HL-60 (cell line): ENCODE measurements around the gene PCDHAC2.

Experiments
- DNase-seq, 2 experiments: peaks; one replicate each; pipeline ENCODE4 v3.0.0-alpha.2; 2010 to 2020; ENCODE audit warnings: low read depth in 1 of 2, low spot score in 1 of 2
- H3K27ac ChIP-seq: fragments of 250-450 bp; sonication (Bioruptor Pico); replicated peaks from 2 replicates; pipeline ENCODE4 v1.5.1; 2020; ENCODE audit warnings: mild to moderate bottlenecking, moderate library complexity
- H3K27me3 ChIP-seq: fragments of 250-450 bp; sonication (Bioruptor Pico); 2 replicates; pipeline ENCODE4 v1.5.1; 2021; ENCODE audit warnings: mild to moderate bottlenecking, moderate library complexity; ENCODE audit not compliant: insufficient read depth, poor library complexity, severe bottlenecking
- H3K4me3 ChIP-seq: replicated peaks from 2 replicates; pipeline ENCODE4 v1.5.1; 2011; ENCODE audit warnings: mild to moderate bottlenecking, control low read depth, low read length; ENCODE audit not compliant: insufficient read depth
- GABPA ChIP-seq: IDR thresholded peaks from 2 replicates; pipeline ENCODE4 v1.6.1; 2012; ENCODE audit warnings: low read depth
- POLR2AphosphoS5 ChIP-seq: IDR thresholded peaks from 2 replicates; pipeline ENCODE4 v1.6.1; 2012; ENCODE audit warnings: low read depth
- REST ChIP-seq: IDR thresholded peaks from 2 replicates; pipeline ENCODE4 v1.6.1; 2012; ENCODE audit warnings: low read depth; ENCODE audit not compliant: insufficient replicate concordance
- SPI1 ChIP-seq: IDR thresholded peaks from 2 replicates; pipeline ENCODE4 v1.6.1; 2012; ENCODE audit warnings: low read depth, mild to moderate bottlenecking, borderline replicate concordance
- TF ChIP-seq, protein P1 (sequence below): IDR thresholded peaks from one replicate; pipeline ENCODE4 v1.5.1; 2011; ENCODE audit warnings: low read length, control low read depth, inconsistent platforms; ENCODE audit not compliant: insufficient read depth

PCDHAC2 gene

DNA sequence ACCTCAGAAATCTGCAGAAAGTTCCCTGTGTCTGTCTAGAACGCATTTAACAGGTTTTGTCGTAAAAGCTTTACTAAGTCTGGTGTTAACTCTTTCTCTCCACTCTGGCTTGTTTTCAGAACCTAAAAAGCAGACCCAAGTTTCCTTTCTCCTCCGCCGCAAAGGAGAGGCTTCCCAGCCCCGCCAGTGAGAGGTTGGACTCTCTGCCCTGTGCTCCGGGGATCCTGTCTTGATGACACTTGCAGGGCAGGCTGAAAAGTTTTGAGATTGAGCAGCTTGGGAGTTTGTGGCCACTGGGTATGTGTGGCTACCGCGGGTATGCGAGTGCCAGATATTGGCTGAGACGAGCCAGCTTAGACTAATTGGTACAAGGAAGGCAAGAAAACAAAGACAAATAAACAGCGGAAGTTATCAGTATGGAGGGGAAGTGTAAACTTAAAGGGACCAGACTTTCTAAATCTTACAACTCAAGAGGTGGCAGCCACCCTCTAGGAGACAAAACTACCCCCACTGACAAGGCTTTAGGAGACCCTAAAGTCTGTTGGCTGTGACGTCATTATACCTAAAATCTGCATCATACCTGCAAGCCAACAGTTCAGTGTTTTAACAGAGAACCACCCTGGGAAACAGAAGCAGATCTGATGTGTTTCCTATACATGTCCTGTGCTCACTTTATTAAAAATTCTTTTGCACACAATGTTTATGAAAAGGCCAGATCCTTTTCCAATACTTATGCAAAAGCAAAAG, 43.9 kb downstream of the PCDHAC2 start:
- H3K27me3 ChIP-seq: no peaks in the 10 kb centered on the region
- H3K27ac ChIP-seq: no peak overlapping the region
- TF ChIP-seq REST (no peak), GABPA (no peak), SPI1 (no peak), POLR2AphosphoS5 (no peak)
- TF ChIP-seq, protein P1, sequence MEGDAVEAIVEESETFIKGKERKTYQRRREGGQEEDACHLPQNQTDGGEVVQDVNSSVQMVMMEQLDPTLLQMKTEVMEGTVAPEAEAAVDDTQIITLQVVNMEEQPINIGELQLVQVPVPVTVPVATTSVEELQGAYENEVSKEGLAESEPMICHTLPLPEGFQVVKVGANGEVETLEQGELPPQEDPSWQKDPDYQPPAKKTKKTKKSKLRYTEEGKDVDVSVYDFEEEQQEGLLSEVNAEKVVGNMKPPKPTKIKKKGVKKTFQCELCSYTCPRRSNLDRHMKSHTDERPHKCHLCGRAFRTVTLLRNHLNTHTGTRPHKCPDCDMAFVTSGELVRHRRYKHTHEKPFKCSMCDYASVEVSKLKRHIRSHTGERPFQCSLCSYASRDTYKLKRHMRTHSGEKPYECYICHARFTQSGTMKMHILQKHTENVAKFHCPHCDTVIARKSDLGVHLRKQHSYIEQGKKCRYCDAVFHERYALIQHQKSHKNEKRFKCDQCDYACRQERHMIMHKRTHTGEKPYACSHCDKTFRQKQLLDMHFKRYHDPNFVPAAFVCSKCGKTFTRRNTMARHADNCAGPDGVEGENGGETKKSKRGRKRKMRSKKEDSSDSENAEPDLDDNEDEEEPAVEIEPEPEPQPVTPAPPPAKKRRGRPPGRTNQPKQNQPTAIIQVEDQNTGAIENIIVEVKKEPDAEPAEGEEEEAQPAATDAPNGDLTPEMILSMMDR: no peak
- DNase-seq: no peak
- no peak overlapping the region for H3K4me3 ChIP-seq

- DNase-seq: no peak
- H3K4me3 ChIP-seq: no peak overlapping the region
- no peak for TF ChIP-seq GABPA
- TF ChIP-seq, protein P1: no peak
- no peak for TF ChIP-seq POLR2AphosphoS5
- no peak for TF ChIP-seq REST
- TF ChIP-seq SPI1: no peak
- H3K27ac ChIP-seq: no peak overlapping the region
- H3K27me3 ChIP-seq: no peaks in the 10 kb centered on the region
These were observed 51.7 kb downstream of the PCDHAC2 start for GRCh38 chr5:141017943-141018342.
